ENCODE data around the gene RARB. TPM values are rescaled to one million over a fixed set of nuclear protein-coding genes. Genes with fewer than 3 reads are reported as not detected.

Gene RARB
- total RNA-seq, 1 donor from 2014 or later = not detected

DNA sequence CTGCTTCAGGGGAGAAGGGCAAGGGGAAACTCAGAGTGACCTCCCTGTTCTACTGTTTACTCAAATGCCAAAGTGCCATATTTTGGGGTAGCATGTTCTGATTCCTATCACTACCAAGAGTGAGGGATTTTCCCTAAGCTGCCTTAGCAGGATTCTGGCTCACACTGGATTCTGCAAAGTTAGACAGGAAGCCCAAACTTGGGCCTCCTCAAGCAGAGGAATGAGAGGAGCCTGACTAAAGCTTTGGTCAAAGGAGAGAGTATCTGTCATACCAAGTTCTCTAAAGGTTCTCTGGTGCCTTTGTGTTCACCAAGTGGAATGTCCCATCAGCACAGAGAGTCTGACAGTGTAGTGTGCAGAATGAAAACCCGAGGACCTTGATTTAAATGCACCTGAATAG, 8.8 kb upstream of the RARB start:
- Mint-ChIP-seq H3K27me3 (ENCODE audit: unreplicated experiment) (peaks cover 2% of the 10 kb centered on the region), H3K9me3 (ENCODE audit: unreplicated experiment) (no peaks in the 10 kb centered on the region), H3K36me3 (ENCODE audit: low read depth, unreplicated experiment) (no peaks in the 10 kb centered on the region), H3K27ac (ENCODE audit: unreplicated experiment) (no peak overlapping the region), H3K4me1 (ENCODE audit: unreplicated experiment) (no peaks in the 10 kb centered on the region), H3K4me3 (ENCODE audit: unreplicated experiment) (no peak overlapping the region)
- TF ChIP-seq, protein P1, sequence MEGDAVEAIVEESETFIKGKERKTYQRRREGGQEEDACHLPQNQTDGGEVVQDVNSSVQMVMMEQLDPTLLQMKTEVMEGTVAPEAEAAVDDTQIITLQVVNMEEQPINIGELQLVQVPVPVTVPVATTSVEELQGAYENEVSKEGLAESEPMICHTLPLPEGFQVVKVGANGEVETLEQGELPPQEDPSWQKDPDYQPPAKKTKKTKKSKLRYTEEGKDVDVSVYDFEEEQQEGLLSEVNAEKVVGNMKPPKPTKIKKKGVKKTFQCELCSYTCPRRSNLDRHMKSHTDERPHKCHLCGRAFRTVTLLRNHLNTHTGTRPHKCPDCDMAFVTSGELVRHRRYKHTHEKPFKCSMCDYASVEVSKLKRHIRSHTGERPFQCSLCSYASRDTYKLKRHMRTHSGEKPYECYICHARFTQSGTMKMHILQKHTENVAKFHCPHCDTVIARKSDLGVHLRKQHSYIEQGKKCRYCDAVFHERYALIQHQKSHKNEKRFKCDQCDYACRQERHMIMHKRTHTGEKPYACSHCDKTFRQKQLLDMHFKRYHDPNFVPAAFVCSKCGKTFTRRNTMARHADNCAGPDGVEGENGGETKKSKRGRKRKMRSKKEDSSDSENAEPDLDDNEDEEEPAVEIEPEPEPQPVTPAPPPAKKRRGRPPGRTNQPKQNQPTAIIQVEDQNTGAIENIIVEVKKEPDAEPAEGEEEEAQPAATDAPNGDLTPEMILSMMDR (IDR thresholded peaks at IDR 0.05; ENCODE audit: unreplicated experiment) = no peak
- no peak for DNase-seq (ENCODE audit: low spot score)

DNA sequence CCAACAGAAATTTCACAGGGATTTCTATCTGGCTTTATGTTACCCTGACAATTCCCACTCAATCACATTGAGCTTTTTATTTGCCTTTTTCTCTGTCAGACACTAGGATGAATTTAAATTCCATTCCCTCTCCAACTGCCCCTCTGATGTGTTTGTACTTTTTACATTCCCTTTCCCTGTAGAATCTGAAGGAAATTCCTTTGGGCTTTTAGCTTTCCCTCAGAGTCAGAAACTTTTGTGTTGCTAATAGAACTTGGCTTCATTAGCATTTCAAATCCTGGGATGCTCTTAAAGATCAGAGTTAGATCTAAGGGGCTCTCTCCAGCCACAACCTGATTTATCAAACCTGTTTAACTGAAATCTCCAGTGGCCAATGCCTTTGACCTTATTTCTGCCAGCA, 7.9 kb upstream of the RARB start:
- H3K4me1 Mint-ChIP-seq (ENCODE audit: unreplicated experiment) = no peaks in the 10 kb centered on the region
- H3K4me3 Mint-ChIP-seq (ENCODE audit: unreplicated experiment) = no peak overlapping the region
- H3K36me3 Mint-ChIP-seq (ENCODE audit: low read depth, unreplicated experiment) = no peaks in the 10 kb centered on the region
- TF ChIP-seq, protein P1 (IDR thresholded peaks at IDR 0.05; ENCODE audit: unreplicated experiment) = no peak
- H3K9me3 Mint-ChIP-seq (ENCODE audit: unreplicated experiment) = no peaks in the 10 kb centered on the region
- peaks cover 2% of the 10 kb centered on the region for H3K27me3 Mint-ChIP-seq (ENCODE audit: unreplicated experiment)
- no peak for DNase-seq (ENCODE audit: low spot score)
- no peak overlapping the region for H3K27ac Mint-ChIP-seq (ENCODE audit: unreplicated experiment)

DNA sequence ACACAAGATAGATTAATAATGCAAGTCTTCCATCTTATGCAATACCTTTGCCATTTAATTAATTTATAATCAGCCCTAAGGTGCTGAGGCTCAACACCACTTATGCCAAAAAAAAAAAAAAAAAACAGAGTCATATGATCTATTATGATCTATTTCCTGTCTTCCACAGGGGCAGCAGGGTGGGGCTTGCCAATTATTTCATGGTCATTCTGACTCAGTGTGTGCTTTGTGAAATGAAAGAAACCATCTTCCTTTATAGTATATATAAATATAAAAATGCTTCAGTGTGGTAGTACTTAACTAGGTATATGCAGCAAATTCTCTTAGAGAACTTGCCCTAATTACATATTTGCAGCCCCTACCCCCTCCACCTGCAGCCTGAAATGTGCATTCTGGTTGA, 7.2 kb upstream of the RARB start:
- H3K27ac Mint-ChIP-seq (ENCODE audit: unreplicated experiment) = no peak overlapping the region
- no peaks in the 10 kb centered on the region for H3K4me1 Mint-ChIP-seq (ENCODE audit: unreplicated experiment)

DNA sequence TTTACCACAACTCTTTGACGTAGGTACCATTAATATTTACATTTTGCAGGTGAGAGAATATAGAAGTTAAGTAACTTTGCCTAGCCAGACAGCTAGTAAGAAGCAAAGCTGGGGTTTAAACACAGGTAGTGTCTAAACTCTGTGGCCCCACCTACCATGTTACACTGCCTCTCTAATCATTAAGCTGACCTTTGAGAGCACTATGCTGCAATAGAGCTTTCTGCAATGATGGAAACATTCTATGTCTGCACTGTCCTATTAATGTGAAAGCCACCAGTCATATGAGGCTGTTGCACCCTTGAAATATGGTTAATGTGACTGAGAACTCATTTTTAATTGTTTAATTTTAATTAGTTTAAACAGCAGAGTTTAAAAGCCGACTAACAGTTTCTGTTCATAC, 6.3 kb upstream of the RARB start:
- Mint-ChIP-seq H3K9me3 (ENCODE audit: unreplicated experiment) (no peaks in the 10 kb centered on the region), H3K27ac (ENCODE audit: unreplicated experiment) (no peak overlapping the region), H3K4me1 (ENCODE audit: unreplicated experiment) (no peaks in the 10 kb centered on the region), H3K4me3 (ENCODE audit: unreplicated experiment) (no peak overlapping the region), H3K27me3 (ENCODE audit: unreplicated experiment) (peaks cover 2% of the 10 kb centered on the region), H3K36me3 (ENCODE audit: low read depth, unreplicated experiment) (no peaks in the 10 kb centered on the region)
- no peak for DNase-seq (ENCODE audit: low spot score)
- TF ChIP-seq, protein P1 (IDR thresholded peaks at IDR 0.05; ENCODE audit: unreplicated experiment) = no peak

More for the DNA sequence above, 7.2 kb upstream of the RARB start:
- Mint-ChIP-seq H3K4me3 (ENCODE audit: unreplicated experiment) (no peak overlapping the region), H3K36me3 (ENCODE audit: low read depth, unreplicated experiment) (no peaks in the 10 kb centered on the region), H3K9me3 (ENCODE audit: unreplicated experiment) (no peaks in the 10 kb centered on the region), H3K27me3 (ENCODE audit: unreplicated experiment) (peaks cover 2% of the 10 kb centered on the region)
- TF ChIP-seq, protein P1 (IDR thresholded peaks at IDR 0.05; ENCODE audit: unreplicated experiment) = no peak
- no peak for DNase-seq (ENCODE audit: low spot score)

DNA sequence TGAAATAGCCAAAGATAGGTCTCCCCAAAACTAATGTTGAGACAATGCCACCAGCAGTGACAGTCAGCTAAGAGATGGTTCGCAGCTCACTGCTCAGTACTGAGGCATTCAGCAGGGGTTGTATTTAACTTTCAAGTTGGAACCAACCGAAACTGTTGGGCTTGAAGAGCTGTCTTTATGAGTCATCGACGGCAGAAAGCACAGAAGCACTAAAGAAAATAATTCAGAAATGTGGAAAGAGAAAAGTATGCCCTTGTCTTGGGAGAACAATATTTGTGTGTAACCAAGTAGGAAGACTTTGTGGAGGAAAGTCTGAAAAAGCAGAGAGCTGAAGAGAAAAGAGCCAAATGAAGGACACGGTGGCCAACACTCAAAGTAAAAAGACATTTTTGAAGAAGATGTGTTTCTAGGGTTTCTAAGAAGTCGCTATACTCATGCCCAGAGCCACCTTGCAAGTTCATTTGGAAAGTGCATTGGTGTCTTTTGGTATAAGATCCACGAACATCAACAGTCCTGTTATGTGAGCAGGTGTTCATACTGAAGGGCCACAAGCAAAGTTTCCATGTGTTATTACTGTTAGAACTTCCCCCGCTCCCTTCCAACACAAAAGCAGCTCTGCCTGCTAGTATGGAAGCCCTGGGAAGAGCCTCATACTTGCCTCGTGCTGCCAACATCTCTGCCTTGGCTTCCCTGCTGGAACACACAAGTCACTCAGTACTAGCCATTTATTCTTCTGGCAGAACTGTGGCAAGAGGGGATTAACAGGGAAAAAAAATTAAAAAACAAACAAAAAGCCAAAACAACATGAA, 4.1 kb upstream of the RARB start:
- Mint-ChIP-seq H3K9me3 (ENCODE audit: unreplicated experiment) (no peaks in the 10 kb centered on the region), H3K36me3 (ENCODE audit: low read depth, unreplicated experiment) (no peaks in the 10 kb centered on the region), H3K27ac (ENCODE audit: unreplicated experiment) (no peak overlapping the region), H3K4me1 (ENCODE audit: unreplicated experiment) (peaks cover 6% of the 10 kb centered on the region), H3K27me3 (ENCODE audit: unreplicated experiment) (peaks cover 5% of the 10 kb centered on the region), H3K4me3 (ENCODE audit: unreplicated experiment) (no peak overlapping the region)
- DNase-seq (ENCODE audit: low spot score) = no peak
- TF ChIP-seq, protein P1 (IDR thresholded peaks at IDR 0.05; ENCODE audit: unreplicated experiment) = no peak

All from endothelial cell (in vitro differentiated cells).